DOHH2 (cell line): ENCODE data around the gene SPATA2.

ENCODE experiments used
- H3F3A ChIP-seq: fragments of 200-600 bp; sonication (generic), shearing (Covaris generic); 2 replicates; pipeline ENCODE4 v1.6.0; 2016; ENCODE audit warnings: antibody characterized with exemption, mild to moderate bottlenecking; ENCODE audit not compliant: control insufficient read depth, insufficient read depth
- H3K27ac ChIP-seq: fragments of 200-600 bp; sonication (generic); 2 replicates; pipeline ENCODE4 v1.5.1; 2014; ENCODE audit warnings: low read depth, mild to moderate bottlenecking, low read length, moderate library complexity
- H3K27me3 ChIP-seq: fragments of 200-600 bp; sonication (generic); 2 replicates; pipeline ENCODE4 v1.6.1; 2014; ENCODE audit warnings: mild to moderate bottlenecking, low read length, mixed read lengths; ENCODE audit not compliant: control insufficient read depth
- H3K36me3 ChIP-seq: fragments of 200-600 bp; sonication (generic); 2 replicates; pipeline ENCODE4 v1.6.1; 2014; ENCODE audit warnings: mild to moderate bottlenecking, low read length, moderate library complexity, mixed read lengths; ENCODE audit not compliant: control insufficient read depth
- H3K4me1 ChIP-seq: fragments of 200-600 bp; sonication (generic); 2 replicates; pipeline ENCODE4 v1.6.1; 2014; ENCODE audit warnings: mild to moderate bottlenecking, low read length, mixed read lengths; ENCODE audit not compliant: control insufficient read depth
- H3K4me2 ChIP-seq: fragments of 200-600 bp; sonication (generic); 2 replicates; pipeline ENCODE4 v1.6.0; 2014; ENCODE audit warnings: mild to moderate bottlenecking, low read length, moderate library complexity
- H3K4me3 ChIP-seq: fragments of 200-600 bp; sonication (generic); 2 replicates; pipeline ENCODE4 v1.5.1; 2014; ENCODE audit warnings: mild to moderate bottlenecking, low read length, mixed read lengths
- H3K79me2 ChIP-seq: fragments of 200-600 bp; sonication (generic); 2 replicates; pipeline ENCODE4 v1.6.1; 2014; ENCODE audit warnings: mild to moderate bottlenecking, low read length, mixed read lengths; ENCODE audit not compliant: control insufficient read depth
- H3K9me2 ChIP-seq: fragments of 200-600 bp; sonication (generic); replicated peaks from 2 replicates; pipeline ENCODE4 v1.6.1; 2014; ENCODE audit warnings: mild to moderate bottlenecking, low read length, mixed read lengths; ENCODE audit not compliant: control insufficient read depth
- H3K9me3 ChIP-seq: fragments of 200-600 bp; sonication (generic); 2 replicates; pipeline ENCODE4 v1.6.1; 2014; ENCODE audit warnings: antibody characterized with exemption, low read length, mixed read lengths; ENCODE audit not compliant: control insufficient read depth, insufficient read depth
- H4K20me1 ChIP-seq: fragments of 200-600 bp; sonication (generic); 2 replicates; pipeline ENCODE4 v1.6.0; 2014; ENCODE audit warnings: low read depth, mild to moderate bottlenecking, antibody characterized with exemption, low read length, moderate library complexity; ENCODE audit not compliant: control insufficient read depth, insufficient read depth
- EZH2phosphoT487 ChIP-seq: fragments of 200-600 bp; sonication (generic); IDR thresholded peaks from 2 replicates; pipeline ENCODE4 v1.6.1; 2017; ENCODE audit warnings: borderline replicate concordance, mild to moderate bottlenecking, antibody characterized with exemption, low read length, moderate library complexity, mixed read lengths
- TF ChIP-seq, protein P1 (sequence below): fragments of 200-600 bp; sonication (generic); IDR thresholded peaks from one replicate; pipeline ENCODE4 v1.5.1; 2014; ENCODE audit warnings: antibody characterized with exemption, mild to moderate bottlenecking, low read depth, low read length; ENCODE audit not compliant: poor library complexity, severe bottlenecking

The SPATA2 gene

DNA sequence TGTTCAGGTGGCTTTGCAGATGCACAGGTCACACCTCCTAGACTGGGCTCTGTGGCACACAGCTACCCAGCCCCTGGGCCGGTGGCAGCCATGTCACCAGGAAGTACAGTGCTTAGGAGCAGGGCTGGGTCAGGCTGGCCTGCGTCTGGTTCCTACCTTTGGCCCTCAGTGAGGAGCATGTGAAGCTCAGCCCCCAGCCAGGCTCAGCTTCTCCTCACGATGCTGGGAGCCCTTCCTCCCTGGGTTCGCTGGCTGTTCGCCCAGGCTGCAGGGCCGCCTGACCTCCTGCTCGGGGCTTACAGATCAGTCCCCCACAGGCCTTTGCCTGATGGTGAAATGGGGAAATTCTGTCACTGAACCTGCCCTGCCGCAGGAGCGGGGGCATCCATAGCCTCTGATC lies 23.1 kb downstream of the SPATA2 start:
- no peaks in the 10 kb centered on the region for H3K27me3 ChIP-seq
- H3K4me3 ChIP-seq = no peak overlapping the region
- H3K4me1 ChIP-seq = peaks cover 14% of the 10 kb centered on the region
- H3K9me3 ChIP-seq = no peaks in the 10 kb centered on the region
- H3F3A ChIP-seq = peaks cover 3% of the 10 kb centered on the region; the same call in 1 of the 2 replicates
- H3K79me2 ChIP-seq = no peaks in the 10 kb centered on the region
- H3K36me3 ChIP-seq = peaks cover 7% of the 10 kb centered on the region; the same call in 1 of the 2 replicates
- TF ChIP-seq, protein P1, sequence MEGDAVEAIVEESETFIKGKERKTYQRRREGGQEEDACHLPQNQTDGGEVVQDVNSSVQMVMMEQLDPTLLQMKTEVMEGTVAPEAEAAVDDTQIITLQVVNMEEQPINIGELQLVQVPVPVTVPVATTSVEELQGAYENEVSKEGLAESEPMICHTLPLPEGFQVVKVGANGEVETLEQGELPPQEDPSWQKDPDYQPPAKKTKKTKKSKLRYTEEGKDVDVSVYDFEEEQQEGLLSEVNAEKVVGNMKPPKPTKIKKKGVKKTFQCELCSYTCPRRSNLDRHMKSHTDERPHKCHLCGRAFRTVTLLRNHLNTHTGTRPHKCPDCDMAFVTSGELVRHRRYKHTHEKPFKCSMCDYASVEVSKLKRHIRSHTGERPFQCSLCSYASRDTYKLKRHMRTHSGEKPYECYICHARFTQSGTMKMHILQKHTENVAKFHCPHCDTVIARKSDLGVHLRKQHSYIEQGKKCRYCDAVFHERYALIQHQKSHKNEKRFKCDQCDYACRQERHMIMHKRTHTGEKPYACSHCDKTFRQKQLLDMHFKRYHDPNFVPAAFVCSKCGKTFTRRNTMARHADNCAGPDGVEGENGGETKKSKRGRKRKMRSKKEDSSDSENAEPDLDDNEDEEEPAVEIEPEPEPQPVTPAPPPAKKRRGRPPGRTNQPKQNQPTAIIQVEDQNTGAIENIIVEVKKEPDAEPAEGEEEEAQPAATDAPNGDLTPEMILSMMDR = no peak
- TF ChIP-seq EZH2phosphoT487 = no peak
- H3K4me2 ChIP-seq = no peak overlapping the region
- H3K27ac ChIP-seq = no peak overlapping the region
- no peaks in the 10 kb centered on the region for H4K20me1 ChIP-seq
- no peaks in the 10 kb centered on the region for H3K9me2 ChIP-seq

DNA sequence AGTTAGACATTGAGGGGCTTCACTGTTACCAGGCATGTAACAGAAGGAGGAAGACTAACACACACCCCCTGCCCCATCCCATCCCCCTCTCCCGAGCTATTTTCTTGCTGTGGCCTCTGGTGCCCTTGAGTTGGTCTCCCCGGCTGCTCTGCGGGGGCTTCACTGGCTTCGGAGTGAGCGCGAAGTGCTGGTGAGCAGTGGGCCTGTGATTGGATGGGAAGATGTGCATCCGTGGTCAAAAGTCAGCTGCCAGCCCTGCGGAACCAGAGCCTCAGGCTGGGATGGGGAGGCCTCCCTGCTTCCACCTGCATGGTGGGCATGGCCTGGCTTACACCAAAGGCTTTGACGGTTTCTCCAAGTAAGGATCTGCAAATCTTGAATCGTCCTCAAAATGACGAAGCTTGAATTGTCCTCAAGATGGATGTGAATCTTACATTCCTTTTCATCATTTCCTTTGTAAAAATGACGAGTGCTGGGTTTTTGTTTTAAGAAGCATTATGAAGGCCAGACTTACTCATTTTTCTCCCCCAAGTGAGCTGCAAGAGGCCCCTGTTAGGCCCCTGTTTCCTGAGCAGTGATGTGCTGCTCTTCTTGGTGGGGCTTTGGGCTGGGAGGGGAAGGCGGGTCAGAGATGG lies 23.7 kb downstream of the SPATA2 start:
- H3K4me3 ChIP-seq = no peak overlapping the region
- no peaks in the 10 kb centered on the region for H3K9me2 ChIP-seq
- peaks cover 3% of the 10 kb centered on the region; the same call in 1 of the 2 replicates for H3F3A ChIP-seq
- no peaks in the 10 kb centered on the region for H3K27me3 ChIP-seq
- H3K36me3 ChIP-seq = peaks cover 7% of the 10 kb centered on the region; the same call in 1 of the 2 replicates
- H3K79me2 ChIP-seq = no peaks in the 10 kb centered on the region
- H3K9me3 ChIP-seq = no peaks in the 10 kb centered on the region
- no peaks in the 10 kb centered on the region for H4K20me1 ChIP-seq
- H3K4me2 ChIP-seq = no peak overlapping the region
- TF ChIP-seq EZH2phosphoT487 = no peak
- TF ChIP-seq, protein P1 = no peak
- no peak overlapping the region for H3K27ac ChIP-seq
- peaks cover 14% of the 10 kb centered on the region for H3K4me1 ChIP-seq

DNA sequence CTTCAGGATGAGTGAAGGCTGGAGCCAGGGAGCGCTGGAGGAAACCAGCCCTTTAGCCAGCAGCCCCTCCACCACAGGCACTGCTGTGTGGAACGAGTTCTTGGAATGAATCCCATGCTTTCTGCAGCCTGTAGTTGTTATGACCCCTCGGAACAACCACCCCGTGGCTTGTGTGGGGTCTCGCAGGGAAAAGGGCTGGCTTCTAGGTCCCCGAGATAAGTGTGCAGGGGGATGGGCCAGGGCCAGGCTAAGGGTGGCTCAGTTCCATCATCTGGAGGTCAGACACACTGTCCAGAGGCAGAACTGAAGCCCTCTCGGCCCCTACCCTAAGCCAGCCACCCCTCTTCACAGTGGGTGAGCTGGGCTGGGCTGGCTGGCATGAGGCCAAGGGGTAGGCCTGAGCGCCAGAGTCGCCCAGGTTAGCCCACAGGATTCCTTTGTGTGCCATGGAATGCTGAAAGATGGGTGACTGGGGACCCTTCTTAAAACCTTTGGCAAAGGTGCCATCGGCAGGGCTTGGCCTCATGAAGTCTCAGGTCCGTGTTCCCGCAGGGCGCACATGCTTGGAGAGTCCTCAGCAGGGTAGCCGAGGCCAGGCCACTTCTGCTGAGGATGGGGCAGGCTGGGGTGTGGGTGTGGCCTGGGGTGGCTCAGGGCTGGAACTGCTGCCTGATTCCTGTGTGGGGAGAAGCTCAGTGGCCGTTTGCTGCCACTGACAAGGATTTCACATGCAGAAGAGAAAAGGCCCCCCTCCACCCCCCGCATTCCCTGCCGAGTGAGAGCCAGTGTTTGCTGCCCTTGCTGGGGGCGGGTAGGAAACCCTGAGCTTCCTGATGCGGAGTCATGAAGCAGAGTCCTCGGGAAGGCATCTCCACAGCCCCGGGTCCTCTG lies 24.6 kb downstream of the SPATA2 start:
- TF ChIP-seq EZH2phosphoT487 = no peak
- TF ChIP-seq, protein P1 = no peak
- H3K4me1 ChIP-seq = peaks cover 14% of the 10 kb centered on the region
- H4K20me1 ChIP-seq = no peaks in the 10 kb centered on the region
- no peaks in the 10 kb centered on the region for H3K79me2 ChIP-seq
- H3K36me3 ChIP-seq = peaks cover 7% of the 10 kb centered on the region; the same call in 1 of the 2 replicates
- peaks cover 3% of the 10 kb centered on the region; the same call in 1 of the 2 replicates for H3F3A ChIP-seq
- H3K4me3 ChIP-seq = no peak overlapping the region
- no peaks in the 10 kb centered on the region for H3K27me3 ChIP-seq
- no peaks in the 10 kb centered on the region for H3K9me3 ChIP-seq
- H3K27ac ChIP-seq = no peak overlapping the region
- no peaks in the 10 kb centered on the region for H3K9me2 ChIP-seq
- H3K4me2 ChIP-seq = no peak overlapping the region
